GM12873 (cell line): ENCODE results near the gene FLVCR1.

Source experiments
- CTCF ChIP-seq: IDR thresholded peaks from 2 replicates; pipeline ENCODE4 v1.5.1; 2012; ENCODE audit warnings: low read depth, mild to moderate bottlenecking, moderate library complexity, low read length, control low read depth; ENCODE audit not compliant: insufficient read depth; ENCODE audit errors: missing control alignments

FLVCR1 gene

GRCh38 chr1:212871976-212872375 is 13.9 kb downstream of the FLVCR1 start:
- no peak for TF ChIP-seq CTCF

DNA sequence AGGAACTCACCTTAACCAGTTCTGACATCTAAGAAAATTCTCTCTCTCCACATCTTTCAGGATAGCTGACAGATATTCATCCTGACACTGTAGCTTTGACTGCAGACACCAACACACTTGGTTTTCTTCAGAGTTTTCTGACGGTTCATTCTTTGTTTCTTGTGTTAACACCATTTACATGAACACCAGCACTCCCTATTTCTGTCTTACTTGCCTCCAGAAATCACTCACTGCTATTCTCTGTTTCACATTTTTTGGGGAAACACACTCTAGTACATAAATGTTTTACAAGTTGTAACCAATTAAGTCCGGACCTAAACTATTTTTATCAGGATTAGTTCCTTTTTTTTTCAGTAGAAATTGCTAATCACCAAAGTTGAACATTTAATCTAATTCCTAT is 15.4 kb downstream of the FLVCR1 start:
- no peak for TF ChIP-seq CTCF

- TF ChIP-seq CTCF, result no peak
Measured at GRCh38 chr1:212878418-212878817, 20.3 kb downstream of the FLVCR1 start.

DNA sequence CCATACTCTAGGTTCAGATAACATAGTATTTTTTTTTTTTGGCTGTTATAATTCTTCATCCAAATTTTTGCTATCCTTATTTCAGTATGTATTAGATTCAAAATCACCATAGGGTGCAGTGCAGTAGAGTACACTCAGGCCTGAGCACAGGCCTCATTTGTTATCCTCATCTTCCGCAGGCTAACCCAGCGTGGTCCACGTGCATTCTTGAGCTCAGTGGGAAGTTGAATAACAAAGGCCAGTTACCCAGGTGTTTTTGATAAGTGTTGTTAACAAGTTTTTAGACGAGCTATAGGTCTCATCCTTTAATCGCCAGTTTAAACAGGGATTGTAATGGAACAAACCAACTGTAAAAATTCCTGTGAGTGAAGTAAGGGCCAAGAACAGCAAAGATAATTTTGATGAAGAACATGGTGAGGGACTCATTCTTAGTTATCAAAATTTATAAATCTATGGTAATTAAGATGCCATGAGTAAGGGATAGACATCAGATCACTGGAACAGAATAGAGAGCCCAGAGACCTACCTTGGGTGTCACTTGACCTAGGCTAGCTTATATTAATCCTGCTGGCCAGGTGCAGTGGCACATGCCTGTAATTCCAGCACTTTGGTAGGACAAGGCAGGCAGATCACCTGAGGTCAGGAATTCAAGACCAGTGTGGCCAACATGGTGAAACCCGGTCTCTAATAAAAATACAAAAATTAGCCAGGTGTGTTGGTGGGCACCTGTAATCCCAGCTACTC is 22.0 kb downstream of the FLVCR1 start:
- no peak for TF ChIP-seq CTCF

- no peak for TF ChIP-seq CTCF
Measured at GRCh38 chr1:212884592-212884991, 26.5 kb downstream of the FLVCR1 start.

DNA sequence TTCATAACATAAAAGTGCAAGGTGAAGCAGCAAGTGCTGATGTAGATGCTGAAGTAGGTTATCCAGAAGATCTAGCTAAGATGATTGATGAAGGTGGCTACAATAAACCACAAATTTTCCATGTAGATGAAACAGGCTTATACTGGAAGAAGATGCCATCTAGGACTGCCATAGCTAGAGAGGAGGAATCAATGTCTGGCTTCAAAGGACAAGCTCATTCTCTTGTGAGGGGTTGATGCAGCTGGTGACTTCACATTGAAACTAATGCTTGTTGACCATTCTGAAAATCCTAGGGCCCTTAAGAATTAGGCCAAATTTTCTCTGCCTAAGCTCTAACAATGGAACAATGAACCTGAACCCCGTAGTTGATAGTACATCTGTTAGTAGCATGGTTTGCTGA is 34.0 kb downstream of the FLVCR1 start:
- TF ChIP-seq CTCF, result no peak

DNA sequence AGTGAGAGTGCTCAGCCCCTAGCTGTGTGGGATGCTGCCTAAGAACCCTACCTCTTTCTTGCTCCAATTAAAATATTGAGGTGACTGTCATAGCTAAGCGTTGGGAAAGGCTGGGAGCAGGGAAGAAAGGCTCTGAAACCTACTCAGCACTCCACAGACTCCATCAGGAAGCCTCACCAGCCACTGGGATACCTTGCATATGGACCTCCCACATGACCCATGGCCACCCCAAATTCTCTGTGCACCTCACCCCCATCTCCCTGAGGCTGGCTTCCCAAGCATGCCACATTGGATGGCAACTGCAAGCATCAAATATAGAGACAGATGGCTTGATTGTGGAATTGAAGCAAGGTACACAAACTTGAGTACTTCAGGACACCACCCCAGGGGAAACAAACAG is 41.8 kb downstream of the FLVCR1 start:
- TF ChIP-seq CTCF, result no peak
